GM19328 (cell line): ENCODE data around the gene PSORS1C2.
"Not testable (repeated sequence)": the region's sequence is repeated elsewhere in the genome, so short reads cannot be mapped to it uniquely, and the experiment has no call there.

Experiments
- ATAC-seq: cut with Tn5 transposase; IDR thresholded peaks from one replicate; pipeline ENCODE4 v1.9.1; 2021; ENCODE audit warnings: mild to moderate bottlenecking, moderate library complexity; ENCODE audit not compliant: unreplicated experiment

The PSORS1C2 gene

DNA sequence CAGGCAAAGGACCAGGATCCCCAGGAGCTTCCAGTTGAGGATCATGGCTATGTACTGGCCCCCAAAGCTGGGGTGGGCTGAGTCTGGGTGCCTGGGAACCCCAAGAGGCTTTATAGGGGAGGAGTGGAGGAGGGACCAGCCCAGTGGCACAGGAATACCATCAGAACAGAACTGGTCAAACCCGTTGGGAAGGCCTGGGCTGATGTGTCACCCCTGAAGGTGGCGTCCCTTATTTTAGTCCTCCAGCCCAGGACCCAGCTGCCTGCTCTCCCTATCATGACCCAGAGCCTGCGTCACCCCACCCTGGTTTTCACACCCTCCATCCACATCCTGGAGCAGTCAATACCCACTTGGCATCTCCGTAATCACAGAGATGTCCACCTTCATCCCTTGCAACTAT, at the start of gene PSORS1C2:
Gene PSORS1C2, minus strand, starts transcription at position 85 of the 400 bp plus-strand sequence. Its CDS starts 40 bp downstream, at position 45.
- ATAC-seq, result no peak

GRCh38 chr6:31187780-31188194, 48.9 kb upstream of the PSORS1C2 start:
- ATAC-seq, result no peak

- ATAC-seq, result no peak
Measured at GRCh38 chr6:31186052-31186734, 47.3 kb upstream of the PSORS1C2 start.

DNA sequence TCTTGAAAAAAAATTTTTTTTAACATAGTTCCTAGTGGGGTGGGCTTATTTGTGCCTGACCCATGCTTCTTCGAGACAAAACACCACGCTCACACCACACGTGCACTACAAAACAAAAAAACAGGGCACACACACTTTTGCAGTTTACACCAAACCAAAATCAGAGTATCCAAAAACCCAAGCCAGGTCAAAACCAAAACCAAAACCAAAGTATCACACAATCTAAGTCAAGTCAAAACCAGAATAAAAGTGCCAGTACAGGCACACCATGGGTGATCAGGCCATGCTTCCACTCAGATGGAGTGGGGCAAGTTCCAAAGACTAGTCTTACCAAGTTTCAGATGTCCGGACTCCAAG, 46.8 kb upstream of the PSORS1C2 start:
- ATAC-seq, result not testable (repeated sequence)

DNA sequence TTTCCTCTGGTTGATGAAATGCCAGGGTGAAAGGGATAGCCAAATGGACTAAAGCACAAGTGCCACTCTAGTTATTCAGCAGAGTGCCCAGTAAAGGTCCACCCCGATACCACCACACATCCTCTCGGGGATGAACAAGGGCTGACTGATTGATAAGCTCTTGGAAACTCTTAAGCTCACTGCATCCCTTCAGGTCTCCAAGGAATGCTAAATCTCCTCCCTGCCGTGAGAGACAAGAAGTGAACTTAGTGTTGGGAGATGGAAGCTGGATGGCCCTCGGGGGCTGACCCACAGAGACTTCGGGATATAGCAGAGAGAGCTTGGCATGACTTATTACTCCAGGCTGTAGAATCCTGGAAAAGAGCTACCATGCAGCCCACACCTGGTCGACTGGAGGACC, 45.0 kb upstream of the PSORS1C2 start:
- ATAC-seq, result not testable (repeated sequence)

- not testable (repeated sequence) for ATAC-seq
Measured at GRCh38 chr6:31183287-31183686, 44.4 kb upstream of the PSORS1C2 start.

DNA sequence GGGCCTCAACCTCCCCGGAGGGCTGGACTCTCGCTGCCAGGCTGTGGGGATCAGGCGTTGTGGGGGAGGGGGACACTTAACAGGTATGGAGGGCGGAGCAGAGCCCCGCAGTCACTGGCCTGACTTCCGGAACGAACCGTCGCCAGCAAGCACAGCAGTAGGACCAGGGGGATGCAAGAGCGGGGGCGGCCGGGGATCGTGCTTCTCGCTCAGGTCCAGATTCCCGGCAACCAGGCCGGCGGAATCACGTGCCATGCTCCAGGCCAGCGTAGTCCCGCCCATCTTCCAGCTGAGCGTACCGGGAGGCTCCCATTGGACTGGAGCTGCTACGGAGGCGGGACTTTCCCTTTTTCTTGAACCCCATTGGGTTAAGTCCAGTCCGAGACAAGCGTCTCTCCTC, 41.6 kb upstream of the PSORS1C2 start:
- ATAC-seq, result peak; percentile 98

DNA sequence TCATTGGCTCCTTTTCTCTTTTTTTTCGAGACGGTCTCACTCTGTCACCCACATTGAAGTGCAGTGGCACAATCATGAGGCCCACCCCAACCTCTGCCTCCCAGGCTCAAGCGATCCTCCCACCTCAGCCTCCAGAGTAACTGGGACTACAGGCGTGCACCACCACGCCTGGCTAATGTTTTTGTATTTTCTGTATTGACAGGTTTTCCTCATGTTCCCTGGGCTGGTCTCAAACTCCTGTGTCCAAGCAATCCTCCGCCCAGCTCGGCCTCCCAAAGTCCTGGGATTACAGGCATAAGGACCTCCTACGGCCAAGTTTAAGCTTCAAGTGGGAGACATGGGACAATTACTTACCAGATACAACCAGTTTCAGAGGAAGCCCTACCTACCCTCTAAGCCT, 41.0 kb upstream of the PSORS1C2 start:
- no peak for ATAC-seq

GRCh38 chr6:31179042-31179386, 40.1 kb upstream of the PSORS1C2 start:
- no peak for ATAC-seq

DNA sequence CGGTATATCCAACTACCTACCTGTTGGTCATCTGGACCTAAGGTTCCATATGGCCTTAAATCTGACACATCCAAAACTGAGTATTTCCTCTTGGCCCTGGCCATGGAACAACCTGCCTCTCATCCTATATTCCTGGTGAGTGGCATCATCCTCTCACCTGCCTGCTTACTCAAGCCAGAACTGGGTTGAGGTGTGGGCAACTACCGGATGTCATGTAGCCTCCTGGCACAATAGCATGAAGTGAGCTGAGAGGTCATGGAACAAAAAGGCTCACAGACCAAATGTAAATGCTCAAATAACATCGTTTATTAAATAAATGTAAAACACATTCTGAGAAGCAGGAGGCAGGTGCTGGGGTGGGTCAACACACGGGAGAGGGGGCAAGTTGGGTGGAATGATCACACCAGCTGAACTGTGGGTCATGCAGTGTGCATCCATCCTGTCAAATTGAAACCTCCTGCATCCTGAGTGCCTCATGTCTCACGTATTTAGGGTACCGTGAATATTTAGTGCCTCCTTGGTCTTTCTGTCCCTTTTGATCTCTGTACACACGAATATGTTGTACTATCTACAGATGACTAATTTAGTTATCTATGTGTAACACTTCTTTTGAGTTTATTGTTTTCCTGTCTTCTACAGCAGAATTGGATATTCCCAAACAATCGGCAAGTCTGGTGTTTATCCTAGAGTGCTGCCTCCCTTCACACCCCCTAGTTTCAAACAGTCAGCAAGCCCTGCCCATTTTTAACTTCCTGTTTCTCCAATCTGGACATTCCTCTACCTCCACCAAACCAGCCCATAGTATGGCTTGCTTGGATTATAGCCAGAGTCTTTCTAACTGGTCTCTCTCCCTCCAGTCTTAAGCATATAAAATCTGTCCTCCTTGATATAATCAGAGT, 39.5 kb upstream of the PSORS1C2 start:
- ATAC-seq, result no peak

DNA sequence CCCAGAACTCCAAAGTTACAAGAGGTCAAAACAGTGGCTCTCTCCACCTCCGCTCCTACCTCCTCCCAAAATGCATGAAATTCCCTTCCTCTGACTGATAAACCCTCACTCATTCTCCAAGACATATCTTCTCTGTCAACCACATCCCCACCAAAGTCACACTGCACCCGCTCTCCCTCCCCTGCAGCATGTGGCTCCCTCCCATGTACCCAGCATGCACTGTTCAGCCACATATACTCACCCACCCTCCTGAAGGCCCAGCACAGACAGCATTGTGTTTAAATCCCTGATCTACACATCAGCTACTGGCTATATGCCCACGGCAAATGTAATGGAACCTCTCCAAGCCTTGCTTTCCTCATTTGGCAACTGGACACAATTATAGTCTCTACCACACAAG, 37.1 kb upstream of the PSORS1C2 start:
- no peak for ATAC-seq

GRCh38 chr6:31174378-31174777, 35.5 kb upstream of the PSORS1C2 start:
- no peak for ATAC-seq

- ATAC-seq, result no peak
Measured at GRCh38 chr6:31173406-31173805, 34.5 kb upstream of the PSORS1C2 start.

DNA sequence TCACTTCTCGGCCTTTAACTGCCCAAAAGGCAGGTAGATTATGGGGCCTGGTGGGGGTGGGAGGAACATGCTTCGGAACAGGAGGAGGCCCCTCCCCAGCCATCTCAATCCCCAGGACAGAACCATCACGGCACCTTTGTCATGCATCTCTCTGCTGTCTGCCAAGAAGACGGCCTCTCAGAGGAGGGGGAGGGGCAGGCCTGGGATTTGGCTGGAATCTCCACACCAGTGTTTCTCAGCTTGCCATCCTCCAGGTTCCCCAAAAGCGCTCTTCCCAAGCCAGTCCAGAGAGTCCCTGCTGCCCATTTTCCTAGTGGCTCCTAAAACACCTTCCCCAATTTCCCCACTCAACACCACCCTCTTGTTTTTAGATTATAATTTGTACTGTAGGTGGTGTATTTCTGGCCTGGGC, 34.1 kb upstream of the PSORS1C2 start:
- no peak for ATAC-seq

DNA sequence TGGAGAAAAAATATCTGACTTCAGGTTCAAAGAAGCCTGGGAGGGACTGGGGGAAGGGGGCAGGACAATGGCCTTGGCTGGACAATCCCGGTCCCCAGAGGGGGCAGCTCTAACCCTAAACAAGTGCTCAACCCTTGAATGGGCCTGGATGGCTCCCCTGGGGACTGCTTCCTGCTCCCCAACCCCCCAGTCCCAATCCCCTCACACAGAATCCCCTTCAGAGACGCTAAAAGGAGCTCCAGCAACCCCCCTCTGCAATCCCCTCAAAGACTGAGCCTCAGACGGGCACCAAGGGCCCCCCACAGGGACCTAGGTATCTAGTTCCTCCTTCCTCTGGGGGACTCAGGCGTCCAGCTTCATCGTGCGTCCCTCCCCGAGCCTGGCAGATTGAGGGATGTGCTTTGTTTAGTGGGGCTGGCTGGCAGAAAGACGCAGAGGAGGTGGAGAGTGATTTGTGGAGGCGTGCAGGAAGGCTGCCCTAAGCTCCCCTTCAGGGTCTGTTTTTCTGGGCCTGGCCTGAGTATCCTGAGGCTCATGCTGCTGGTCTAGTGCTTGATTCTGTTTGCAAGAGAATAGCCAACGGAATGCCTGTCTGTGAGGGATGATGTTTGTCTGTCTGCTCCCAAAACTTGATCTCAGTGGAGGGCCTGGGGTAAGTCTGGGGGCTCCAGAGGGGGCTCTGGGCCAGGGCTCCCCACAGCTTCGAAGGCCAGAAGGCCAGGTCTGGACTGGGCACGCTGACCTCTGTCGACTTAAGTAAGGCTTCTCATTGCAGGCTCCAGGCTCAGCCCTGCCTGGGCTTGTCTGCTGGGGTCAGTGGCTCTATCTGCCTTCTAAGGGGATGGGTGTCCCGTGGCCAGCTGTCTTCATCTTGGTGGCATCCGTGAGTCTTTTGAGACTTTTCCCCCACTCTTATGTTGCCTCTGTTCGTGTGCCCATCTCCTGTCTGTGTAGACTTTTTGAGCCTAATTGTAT, 33.4 kb upstream of the PSORS1C2 start:
- ATAC-seq, result no peak

DNA sequence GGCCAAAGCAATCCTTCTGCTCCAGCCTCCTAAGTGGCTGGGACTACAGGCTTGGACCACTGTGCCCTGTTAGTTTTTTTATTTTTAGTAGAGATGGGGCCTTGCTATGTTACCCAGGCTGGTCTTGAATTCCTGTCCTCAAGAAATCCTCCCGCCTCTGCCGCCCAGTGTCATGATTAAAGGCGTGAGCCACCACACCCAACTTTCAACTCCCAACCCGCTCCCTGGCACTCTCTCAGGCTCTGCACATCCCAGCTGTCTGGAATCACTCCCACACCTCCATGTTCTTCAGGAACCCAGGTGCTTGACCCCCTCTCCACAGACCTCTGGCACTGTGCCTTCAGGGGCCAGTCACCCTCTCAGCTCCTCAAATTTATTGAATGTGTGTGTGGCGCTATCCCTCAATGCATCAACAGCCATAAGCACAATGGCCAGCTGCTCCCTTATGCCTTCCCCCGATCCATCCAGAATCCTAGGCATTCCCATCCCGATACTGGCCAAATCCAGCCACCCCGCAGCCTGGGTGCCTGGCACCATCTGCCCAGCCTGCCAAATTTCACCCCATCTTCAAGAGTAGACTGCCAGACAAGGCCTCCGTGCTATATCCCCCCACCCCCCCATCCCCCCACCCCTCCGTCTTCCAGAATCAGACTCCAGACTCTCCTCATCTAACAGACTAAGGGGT, 32.3 kb upstream of the PSORS1C2 start:
- no peak for ATAC-seq

GRCh38 chr6:31170600-31170881, 31.7 kb upstream of the PSORS1C2 start, which contains the start of gene POU5F1:
Gene POU5F1 (minus strand): TSS chr6:31170682. CDS start chr6:31170620, 62 bp downstream.
- ATAC-seq, result no peak

GRCh38 chr6:31169858-31170599, 31.2 kb upstream of the PSORS1C2 start:
- not testable (repeated sequence) for ATAC-seq

DNA sequence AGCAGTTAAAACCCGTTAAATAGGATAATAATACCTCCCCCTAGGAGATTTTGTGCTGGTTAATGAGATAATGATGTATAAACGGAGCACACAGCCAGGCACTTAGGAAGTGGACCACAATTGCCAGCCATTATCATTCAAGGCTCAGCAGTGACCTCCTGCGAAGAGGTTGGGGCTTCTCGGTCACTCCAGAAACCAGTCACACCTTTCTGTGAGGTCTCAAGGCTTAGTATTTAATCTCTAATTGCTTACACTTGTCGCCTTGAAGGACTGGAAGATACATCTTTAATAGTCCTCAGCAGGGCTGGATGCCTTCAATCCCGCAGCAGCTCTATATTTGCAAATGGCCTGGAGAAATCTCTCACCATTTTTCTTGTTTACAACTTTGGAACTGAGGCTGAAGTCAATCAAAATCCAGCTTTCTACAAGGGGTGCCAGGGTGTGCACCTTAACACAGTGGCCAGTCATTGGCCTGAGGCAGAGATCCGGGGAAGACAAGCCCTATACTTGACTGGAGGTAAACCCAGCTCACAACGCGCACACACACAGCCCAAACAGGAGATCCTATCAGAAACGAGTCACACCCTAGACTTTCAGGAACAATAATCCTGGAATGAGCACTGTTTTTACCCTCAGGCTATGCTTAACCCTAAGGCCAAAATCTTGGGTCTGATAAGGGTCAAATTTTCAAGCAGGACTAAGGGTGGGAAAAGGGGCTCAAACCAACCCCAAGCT, 30.4 kb upstream of the PSORS1C2 start:
- ATAC-seq, result no peak
